Measurements from ENCODE around the gene SASS6.

Gene SASS6

GRCh38 chr1:100039591-100039990 is 93.1 kb downstream of the SASS6 start:
- no peak for DNase-seq

GRCh38 chr1:100038660-100039287 is 94.0 kb downstream of the SASS6 start:
- peak; percentile 83 for DNase-seq

- DNase-seq, result peak; percentile 93
Observed at GRCh38 chr1:100037927-100038659, 94.6 kb downstream of the SASS6 start.

- DNase-seq, result no peak
Observed at GRCh38 chr1:100037656-100037926, 95.1 kb downstream of the SASS6 start.

GRCh38 chr1:100036718-100037655 is 95.7 kb downstream of the SASS6 start:
- DNase-seq, result no peak

- DNase-seq, result no peak
Observed at GRCh38 chr1:100035214-100035613, 97.5 kb downstream of the SASS6 start.

GRCh38 chr1:100034470-100034869 is 98.3 kb downstream of the SASS6 start:
- DNase-seq, result no peak

Measured in right forelimb (tissue), 1 donor.